GM10266 (cell line): ENCODE data around the gene TRPV5.

Experiments used
- DNase-seq: peaks from one replicate; pipeline ENCODE4 v3.0.0; 2012; ENCODE audit errors: extremely low spot score
- CTCF ChIP-seq: IDR thresholded peaks from 2 replicates; pipeline ENCODE4 v1.5.1; 2012; ENCODE audit warnings: mild to moderate bottlenecking, low read depth; ENCODE audit not compliant: control insufficient read depth, insufficient read depth; ENCODE audit errors: missing control alignments

TRPV5 gene

DNA sequence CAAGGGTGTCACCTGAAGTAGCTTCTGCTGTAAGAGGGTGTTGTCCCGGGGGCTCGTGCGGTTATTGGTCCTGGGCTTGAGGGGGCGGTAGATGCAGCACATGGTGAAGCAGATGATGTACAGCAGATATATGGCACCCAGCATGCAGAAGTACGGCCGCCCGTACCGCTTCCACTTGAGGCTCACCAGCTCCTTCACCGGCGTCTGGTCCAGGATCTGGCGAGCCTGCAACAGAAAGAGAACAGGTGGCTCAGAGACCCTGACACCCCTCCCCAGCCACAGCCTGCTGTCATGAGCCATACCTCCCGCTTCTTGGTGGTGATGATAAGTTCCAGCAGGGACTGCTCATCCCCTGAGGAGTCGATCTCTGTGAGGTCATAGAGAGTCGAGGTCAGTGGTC, 58.1 kb downstream of the TRPV5 start:
- no peak for TF ChIP-seq CTCF
- DNase-seq: no peak

DNA sequence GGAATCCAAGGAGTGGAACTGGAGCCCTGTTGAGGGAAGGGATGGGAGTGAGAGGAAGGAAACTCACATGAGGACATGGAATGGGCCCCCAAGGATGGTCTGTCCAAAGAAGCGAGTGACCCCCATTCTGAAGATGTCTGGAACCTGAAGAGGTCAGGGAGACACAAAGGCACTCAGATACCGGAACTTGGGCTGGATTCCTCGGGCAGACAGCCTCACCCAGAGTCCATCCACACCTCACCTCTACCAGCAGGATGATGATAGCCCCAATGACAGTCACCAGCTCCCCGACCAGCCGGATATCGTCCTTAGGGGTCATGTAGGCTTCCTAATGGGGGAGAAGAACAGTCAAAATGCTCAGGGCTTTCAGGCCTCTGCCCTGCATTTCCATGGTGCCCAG, 58.7 kb downstream of the TRPV5 start:
- no peak for TF ChIP-seq CTCF
- DNase-seq: no peak

GRCh38 chr7:142874409-142874808, 59.1 kb downstream of the TRPV5 start:
- DNase-seq: no peak
- TF ChIP-seq CTCF: no peak

GRCh38 chr7:142873871-142874270, 59.7 kb downstream of the TRPV5 start:
- no peak for TF ChIP-seq CTCF
- no peak for DNase-seq

GRCh38 chr7:142873281-142873784, 60.2 kb downstream of the TRPV5 start:
- TF ChIP-seq CTCF: peak; percentile 60
- DNase-seq: peak; percentile 58

DNA sequence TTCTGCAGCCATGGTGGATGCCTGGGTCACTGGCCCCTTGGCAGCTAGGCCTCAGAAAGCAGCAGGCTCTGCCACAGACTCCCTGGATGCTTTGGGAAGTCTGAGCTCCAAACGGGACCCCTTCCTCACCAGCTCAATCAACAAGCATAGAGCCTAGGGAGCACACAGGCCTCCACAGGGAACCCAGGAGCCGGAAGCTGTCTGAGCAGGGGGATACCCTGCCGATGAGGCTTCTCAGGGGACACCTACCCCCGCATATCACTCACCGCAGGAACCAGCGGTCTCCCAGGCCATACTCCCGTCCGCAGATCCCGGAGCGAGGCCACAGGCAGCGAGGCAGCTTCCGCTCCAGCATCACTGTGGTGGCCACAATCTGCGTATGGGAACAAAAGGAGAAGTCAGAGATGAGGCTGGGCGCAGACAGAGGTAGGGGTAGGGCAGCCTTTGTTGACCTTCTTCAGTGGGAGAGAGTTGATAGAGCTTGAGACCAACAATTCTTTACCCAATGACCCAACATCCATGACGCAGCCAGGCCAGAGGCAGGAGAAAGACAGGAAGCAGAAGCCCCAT, 61.4 kb downstream of the TRPV5 start:
- TF ChIP-seq CTCF: no peak
- DNase-seq: no peak

DNA sequence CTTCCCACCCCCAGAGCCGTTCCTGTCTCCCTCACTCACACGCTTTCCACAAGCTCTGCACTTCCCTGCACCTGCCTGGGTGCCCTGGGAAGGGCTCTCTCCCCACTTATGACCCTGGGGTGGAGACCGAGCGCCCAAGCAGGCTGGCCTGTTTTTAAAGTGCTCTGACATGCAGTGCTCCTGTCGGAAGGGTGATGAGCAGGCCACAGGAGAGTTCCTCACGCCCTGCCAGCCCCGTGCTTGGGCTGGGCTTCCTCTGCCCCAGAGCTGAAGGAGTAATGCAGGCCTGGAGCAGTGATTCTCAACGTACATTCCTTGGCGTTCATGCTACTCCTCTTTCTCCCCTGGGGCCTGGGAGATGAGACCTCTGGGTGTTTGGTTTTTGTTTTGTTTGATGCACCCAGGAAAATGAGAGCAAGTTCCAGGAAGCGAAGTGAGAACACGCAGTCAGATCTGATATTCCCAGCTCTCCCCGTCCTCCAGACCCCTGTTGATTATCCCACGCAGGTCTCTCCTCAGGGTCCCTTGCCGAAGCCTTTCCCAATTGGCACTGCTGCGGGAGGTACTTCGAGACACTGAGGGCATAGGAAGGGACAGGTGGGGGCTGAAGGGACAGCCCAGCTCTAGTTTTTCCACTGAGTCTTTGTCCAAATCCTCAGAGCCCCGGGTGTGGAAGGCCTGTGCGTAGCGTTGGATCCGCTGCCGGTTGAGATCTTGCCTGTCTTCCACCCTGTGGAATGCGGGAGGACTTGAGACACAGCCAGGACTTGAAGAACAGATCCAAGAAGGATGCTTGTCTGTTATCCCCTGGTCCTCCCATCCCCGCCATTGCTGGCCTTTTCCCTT, 62.1 kb downstream of the TRPV5 start:
- TF ChIP-seq CTCF: no peak
- DNase-seq: no peak
